ENCODE data around the gene BATF2.
"Not testable (repeated sequence)": the region's sequence is repeated elsewhere in the genome, so short reads cannot be mapped to it uniquely, and the experiment has no call there.

The BATF2 gene

GRCh38 chr11:64996710-64997380, at the start of gene BATF2:
Gene BATF2, minus strand, starts transcription at chr11:64996971. Its CDS starts 57 bp downstream, at chr11:64996914.
- no peak for DNase-seq

DNA sequence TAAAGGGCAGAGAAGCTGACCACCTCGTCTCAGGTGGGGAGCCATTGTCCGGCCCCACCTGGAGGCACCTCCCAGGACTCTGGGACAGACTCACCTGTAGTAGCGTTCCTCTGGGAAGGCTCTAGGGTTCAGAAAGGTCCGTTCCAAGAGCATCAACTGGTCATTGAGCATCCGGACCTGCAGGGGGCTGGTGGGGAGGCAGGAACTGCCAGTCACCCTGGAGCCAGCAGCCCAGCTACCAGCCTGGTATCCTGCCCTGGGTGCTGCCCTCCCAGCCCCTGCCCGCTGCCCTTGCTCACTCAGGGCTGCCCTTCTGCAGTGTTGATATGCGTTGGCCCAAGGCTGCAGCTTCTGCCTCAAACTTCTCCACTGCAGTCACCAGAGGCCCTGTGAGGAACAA, 49.0 kb upstream of the BATF2 start:
- no peak for DNase-seq

GRCh38 chr11:65045061-65045460, 48.3 kb upstream of the BATF2 start:
- no peak for DNase-seq

GRCh38 chr11:65043881-65044501, 47.2 kb upstream of the BATF2 start:
- DNase-seq: no peak

DNA sequence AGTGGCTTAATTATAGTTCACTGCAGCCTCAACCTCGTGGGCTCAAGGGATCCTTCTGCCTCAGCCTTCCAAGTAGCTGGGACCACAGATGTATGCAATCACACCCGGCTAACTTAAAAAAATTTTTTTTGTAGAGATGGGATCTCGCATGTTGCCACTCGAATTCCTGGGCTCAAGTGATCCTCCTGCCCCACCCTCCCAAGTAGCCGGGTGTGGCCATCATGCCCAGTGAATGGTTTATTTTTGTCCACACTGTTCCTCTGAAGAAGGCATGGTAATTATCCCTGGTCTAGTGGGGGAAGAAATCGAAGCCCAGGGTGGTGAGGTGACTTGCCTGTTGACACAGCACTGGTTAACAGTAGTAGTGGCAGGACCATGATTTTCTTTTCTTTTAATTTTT, 46.1 kb upstream of the BATF2 start:
- DNase-seq: no peak

DNA sequence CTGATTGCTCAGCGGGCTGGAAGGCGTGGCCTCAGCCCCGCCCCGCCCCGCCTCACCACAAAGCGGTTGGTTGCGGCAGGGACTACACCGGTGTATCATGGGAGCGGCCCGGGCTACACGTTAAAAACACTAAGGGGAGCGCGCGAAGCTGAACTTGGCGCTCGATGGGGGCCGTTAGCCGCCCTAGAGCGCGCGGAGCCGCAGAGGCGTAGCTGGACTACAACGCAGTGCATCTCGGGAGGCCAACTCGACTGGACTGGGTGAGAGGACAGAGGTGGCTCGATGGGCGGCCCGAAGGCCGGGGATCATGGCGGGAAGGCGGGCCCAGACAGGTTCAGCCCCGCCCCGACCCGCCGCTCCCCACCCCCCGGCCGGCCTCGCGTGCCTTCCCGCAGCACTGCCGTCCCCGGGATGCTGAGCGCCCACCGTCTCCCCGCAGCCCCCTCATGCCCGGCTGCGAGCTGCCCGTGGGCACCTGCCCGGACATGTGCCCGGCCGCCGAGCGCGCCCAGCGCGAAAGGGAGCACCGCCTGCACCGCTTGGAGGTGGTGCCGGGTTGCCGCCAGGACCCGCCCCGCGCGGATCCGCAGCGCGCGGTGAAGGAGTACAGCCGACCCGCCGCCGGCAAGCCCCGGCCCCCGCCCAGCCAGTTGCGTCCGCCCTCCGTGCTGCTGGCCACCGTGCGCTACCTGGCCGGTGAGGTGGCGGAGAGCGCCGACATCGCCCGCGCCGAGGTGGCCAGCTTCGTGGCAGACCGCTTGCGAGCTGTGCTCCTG, 44.3 kb upstream of the BATF2 start, which contains the start of gene SAC3D1:
Gene SAC3D1, plus strand, starts transcription at position 364 of the 776 bp plus-strand sequence. Its CDS starts 83 bp downstream, at position 447.
- DNase-seq: peak; percentile 54

DNA sequence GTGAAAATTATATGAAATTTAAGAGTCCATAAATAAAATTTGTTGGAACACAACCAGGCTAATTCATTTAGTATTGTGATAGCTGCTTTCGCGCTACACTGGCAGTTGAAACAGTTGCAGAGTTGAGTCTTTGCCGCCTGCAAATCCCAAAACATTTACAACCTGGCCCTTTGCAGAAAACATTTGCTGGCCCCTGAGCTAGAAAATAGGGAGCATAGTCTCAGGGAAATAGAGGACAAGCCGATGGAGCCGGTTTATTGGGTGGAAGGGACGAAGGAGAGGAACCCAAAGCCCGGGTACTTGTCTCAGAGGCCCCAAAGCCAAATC, 43.7 kb upstream of the BATF2 start:
- DNase-seq: no peak

DNA sequence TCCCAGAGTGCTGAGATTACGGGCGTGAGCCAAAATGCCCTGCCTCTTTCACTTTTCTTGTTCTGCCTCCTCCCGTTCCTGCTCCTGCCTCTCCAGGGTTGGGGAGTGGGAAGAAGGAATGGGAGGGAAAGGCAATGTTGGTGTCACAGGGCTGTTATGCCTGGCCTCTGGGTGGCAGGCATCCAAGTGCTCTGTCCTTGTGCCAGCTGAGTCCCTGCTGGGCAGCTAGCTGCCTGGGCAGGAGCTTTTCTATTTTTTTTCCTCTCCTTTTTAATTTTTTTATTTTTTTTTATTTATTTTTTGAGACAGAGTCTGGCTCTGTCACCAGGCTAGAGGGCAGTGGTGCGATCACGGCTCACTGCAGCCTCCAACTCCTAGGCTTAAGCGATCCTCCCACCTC, 40.2 kb upstream of the BATF2 start:
- DNase-seq: no peak

DNA sequence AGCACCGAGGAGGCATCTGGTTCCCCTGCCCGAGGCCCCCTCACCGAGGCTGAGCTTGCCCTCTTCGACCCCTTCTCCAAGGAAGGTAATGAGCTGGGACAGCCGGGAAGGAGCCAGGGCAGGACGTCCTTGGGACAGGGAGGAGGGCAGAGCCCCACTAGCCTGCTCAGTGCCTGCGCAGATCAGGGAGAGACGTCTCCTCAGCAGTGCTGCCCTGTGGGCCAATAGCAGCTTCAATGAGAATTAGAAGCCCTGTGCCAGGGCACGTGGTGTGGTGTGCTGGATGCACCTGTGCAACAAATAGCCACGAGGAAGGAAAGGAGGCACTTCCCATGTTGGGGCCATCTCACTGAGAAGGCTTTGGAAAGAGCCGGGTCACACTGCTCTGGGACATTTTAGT, 38.8 kb upstream of the BATF2 start:
- DNase-seq: no peak

DNA sequence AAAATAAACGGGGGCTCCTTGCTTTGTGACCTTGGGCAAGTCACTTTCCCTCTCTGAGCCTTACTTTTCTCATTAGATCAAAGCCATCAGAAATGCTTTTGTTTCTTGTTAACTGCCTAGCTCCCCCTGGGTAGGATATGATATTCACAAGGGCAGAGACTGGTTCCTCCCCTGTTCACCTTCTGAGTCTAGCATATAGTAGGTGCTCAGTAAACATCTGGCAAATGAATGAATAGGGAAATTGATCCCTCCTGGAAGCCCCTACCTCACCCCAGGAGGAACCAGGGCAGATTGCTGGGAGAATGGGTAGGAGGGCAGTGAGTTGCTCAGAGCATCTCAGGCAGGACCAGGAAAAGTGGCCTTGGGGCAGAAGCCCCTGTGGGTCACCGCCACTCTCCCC, 37.7 kb upstream of the BATF2 start:
- no peak for DNase-seq

- no peak for DNase-seq
Measured at GRCh38 chr11:65032216-65032615, 35.4 kb upstream of the BATF2 start.

GRCh38 chr11:65027213-65028067, 30.7 kb upstream of the BATF2 start, which contains the start of gene SNX15:
Gene SNX15, plus strand, starts transcription at chr11:65027439. Its CDS starts 99 bp downstream, at chr11:65027538.
- peak; percentile 29 for DNase-seq

DNA sequence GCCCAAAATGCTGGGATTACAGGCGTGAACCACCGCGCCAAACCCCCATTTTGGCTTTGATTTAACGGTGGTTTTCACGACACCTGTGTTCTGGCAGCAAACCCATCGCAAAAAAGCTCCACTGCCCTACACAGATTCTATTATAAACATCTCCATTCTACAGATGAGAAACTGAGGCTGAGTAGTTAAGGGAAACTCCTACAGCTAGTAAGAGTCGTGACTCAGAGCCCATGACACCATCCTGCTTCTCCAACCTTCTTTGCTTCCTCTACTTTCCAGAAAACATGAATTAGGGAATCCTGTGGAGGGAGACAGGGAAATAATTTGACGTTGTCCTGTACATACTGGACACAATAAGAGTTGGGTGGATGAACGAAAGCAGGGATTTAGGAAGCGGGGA, 30.0 kb upstream of the BATF2 start:
- DNase-seq: no peak

- not testable (repeated sequence) for DNase-seq
Measured at GRCh38 chr11:65023502-65023901, 26.7 kb upstream of the BATF2 start.

GRCh38 chr11:65021509-65021908, 24.7 kb upstream of the BATF2 start:
- no peak for DNase-seq

- DNase-seq: no peak
Measured at GRCh38 chr11:65021003-65021402, 24.2 kb upstream of the BATF2 start.

DNA sequence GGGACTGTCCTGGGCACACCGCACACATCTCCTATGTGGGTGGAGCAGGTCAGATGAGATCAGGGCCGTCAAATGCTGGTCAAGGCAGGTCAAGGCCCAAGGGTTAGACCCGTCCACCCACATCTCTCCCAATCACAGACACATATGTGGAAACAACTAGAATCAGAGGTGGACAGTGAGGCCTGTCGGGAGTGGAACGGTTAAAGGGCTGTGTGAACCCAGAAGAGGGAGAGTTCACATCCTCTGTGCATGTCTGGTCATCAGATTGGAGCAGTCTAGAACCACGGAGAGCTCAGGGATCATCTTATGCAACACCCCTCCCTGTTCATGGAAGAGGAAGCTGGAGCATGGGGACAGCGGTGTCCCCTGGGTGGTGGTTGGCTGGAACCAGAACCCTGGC, 23.1 kb upstream of the BATF2 start:
- DNase-seq: no peak

DNA sequence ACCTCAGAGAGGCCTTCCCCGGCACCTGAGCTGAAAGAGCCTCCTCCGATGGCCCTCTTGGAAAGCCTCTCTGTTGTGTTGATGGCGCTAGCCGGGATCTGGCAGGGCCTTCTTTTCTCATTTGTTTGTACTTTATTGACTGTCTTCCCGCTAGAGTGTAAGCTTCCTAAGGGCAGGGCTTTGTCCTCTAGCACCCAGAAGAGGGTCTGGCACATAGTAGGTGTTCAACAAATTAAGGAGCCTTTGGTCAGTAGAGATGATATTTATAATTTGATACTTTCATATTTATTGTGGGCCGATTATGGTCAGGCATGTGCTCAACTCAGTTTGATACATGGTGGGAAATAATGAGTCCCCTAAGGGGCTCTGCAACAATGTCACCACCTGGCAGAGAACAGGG, 21.2 kb upstream of the BATF2 start:
- no peak for DNase-seq

- DNase-seq: no peak
Measured at GRCh38 chr11:65016705-65017104, 19.9 kb upstream of the BATF2 start.

- no peak for DNase-seq
Measured at GRCh38 chr11:65014726-65015227, 18.0 kb upstream of the BATF2 start.

DNA sequence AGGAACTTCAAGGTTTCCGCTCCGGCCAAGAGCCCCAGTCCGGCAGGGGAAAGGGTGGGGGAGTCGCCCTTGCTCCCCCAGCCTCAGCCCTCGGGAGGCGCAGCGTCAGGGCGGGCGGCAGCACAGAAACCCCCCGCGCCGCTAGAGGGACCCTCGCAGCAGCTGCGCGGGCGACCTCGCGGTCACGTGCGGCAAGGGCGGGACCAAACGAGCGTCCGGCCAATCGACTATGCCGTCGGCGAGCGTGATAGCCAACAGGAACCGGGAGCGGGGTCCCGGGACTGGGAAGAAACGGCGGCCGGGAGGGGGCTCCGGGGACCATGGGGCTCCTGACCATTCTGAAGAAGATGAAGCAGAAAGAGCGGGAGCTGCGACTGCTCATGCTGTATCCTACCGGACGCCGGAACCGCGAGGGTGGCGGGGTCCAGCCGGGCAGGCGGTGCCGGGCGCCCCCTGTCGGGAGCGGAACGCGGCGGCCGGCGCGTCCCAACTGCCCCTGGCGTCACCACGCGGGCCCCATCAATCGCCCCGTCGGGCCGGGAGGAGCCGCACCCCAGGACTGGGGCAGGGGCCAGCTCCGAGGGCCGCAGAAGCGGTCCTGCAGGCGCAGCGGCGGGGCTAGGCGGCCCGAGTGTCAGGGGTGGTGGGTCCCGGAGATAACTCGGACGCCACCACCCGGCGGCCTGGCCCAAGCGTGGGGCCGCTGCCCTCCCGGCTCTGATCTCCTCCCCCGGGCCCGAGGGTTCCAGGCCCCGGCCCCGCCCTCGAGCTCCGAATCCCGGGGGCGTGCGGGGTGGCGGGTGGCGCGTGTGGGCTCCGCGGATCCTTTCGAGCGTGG, 17.3 kb upstream of the BATF2 start, which contains the start of gene ARL2:
Gene ARL2, plus strand, starts transcription at position 273 of the 838 bp plus-strand sequence. Its CDS starts 48 bp downstream, at position 321.
- DNase-seq: peak; percentile 46
